ENCODE data around the gene CLDN10.
"Not testable (repeated sequence)": the region's sequence is repeated elsewhere in the genome, so short reads cannot be mapped to it uniquely, and the experiment has no call there.

CLDN10 gene

GRCh38 chr13:95557013-95557412 is 4.5 kb downstream of the CLDN10 start:
- peaks cover 2% of the 10 kb centered on the region for H3K4me1 Mint-ChIP-seq (ENCODE audit: low read depth)
- H3K9me3 Mint-ChIP-seq: no peaks in the 10 kb centered on the region
- H3K36me3 Mint-ChIP-seq (ENCODE audit: low read depth): peaks cover 2% of the 10 kb centered on the region
- no peak overlapping the region for H3K27ac Mint-ChIP-seq
- no peak overlapping the region for H3K4me3 Mint-ChIP-seq
- peaks cover 34% of the 10 kb centered on the region for H3K27me3 Mint-ChIP-seq (ENCODE audit: low read depth)

- H3K9me3 Mint-ChIP-seq: no peaks in the 10 kb centered on the region
- no peaks in the 10 kb centered on the region for H3K4me1 Mint-ChIP-seq (ENCODE audit: low read depth)
- H3K4me3 Mint-ChIP-seq: no peak overlapping the region
- peaks cover 22% of the 10 kb centered on the region for H3K27me3 Mint-ChIP-seq (ENCODE audit: low read depth)
- no peaks in the 10 kb centered on the region for H3K36me3 Mint-ChIP-seq (ENCODE audit: low read depth)
- H3K27ac Mint-ChIP-seq: no peak overlapping the region
Observed at GRCh38 chr13:95559100-95559499, 6.6 kb downstream of the CLDN10 start.

- H3K36me3 Mint-ChIP-seq (ENCODE audit: low read depth): no peaks in the 10 kb centered on the region
- H3K4me3 Mint-ChIP-seq: no peak overlapping the region
- H3K4me1 Mint-ChIP-seq (ENCODE audit: low read depth): no peaks in the 10 kb centered on the region
- no peaks in the 10 kb centered on the region for H3K9me3 Mint-ChIP-seq
- H3K27me3 Mint-ChIP-seq (ENCODE audit: low read depth): peaks cover 12% of the 10 kb centered on the region
- H3K27ac Mint-ChIP-seq: no peak overlapping the region
Observed at GRCh38 chr13:95560387-95560786, 7.9 kb downstream of the CLDN10 start.

- Mint-ChIP-seq H3K27me3 (ENCODE audit: low read depth) (no peaks in the 10 kb centered on the region), H3K4me3 (no peak overlapping the region), H3K4me1 (ENCODE audit: low read depth) (no peaks in the 10 kb centered on the region), H3K36me3 (ENCODE audit: low read depth) (no peaks in the 10 kb centered on the region), H3K9me3 (no peaks in the 10 kb centered on the region), H3K27ac (no peak overlapping the region)
Observed at GRCh38 chr13:95564091-95564490, 11.6 kb downstream of the CLDN10 start.

- Mint-ChIP-seq H3K36me3 (ENCODE audit: low read depth) (no peaks in the 10 kb centered on the region), H3K9me3 (no peaks in the 10 kb centered on the region), H3K27ac (no peak overlapping the region), H3K4me1 (ENCODE audit: low read depth) (no peaks in the 10 kb centered on the region), H3K27me3 (ENCODE audit: low read depth) (no peaks in the 10 kb centered on the region), H3K4me3 (no peak overlapping the region)
Observed at GRCh38 chr13:95564733-95565291, 12.3 kb downstream of the CLDN10 start.

- H3K36me3 Mint-ChIP-seq (ENCODE audit: low read depth); H3K27me3 Mint-ChIP-seq (ENCODE audit: low read depth): not testable (repeated sequence)
Observed at GRCh38 chr13:95565758-95566157, 13.2 kb downstream of the CLDN10 start.

GRCh38 chr13:95568131-95568530 is 15.6 kb downstream of the CLDN10 start:
- no peak overlapping the region for H3K27ac Mint-ChIP-seq
- no peaks in the 10 kb centered on the region for H3K36me3 Mint-ChIP-seq (ENCODE audit: low read depth)
- no peak overlapping the region for H3K4me3 Mint-ChIP-seq

More at GRCh38 chr13:95565758-95566157, 13.2 kb downstream of the CLDN10 start:
- H3K4me1 Mint-ChIP-seq (ENCODE audit: low read depth); H3K9me3 Mint-ChIP-seq; H3K27ac Mint-ChIP-seq; H3K4me3 Mint-ChIP-seq: not testable (repeated sequence)

GRCh38 chr13:95570016-95570415 is 17.5 kb downstream of the CLDN10 start:
- Mint-ChIP-seq H3K27me3 (ENCODE audit: low read depth) (no peaks in the 10 kb centered on the region), H3K36me3 (ENCODE audit: low read depth) (no peaks in the 10 kb centered on the region), H3K27ac (no peak overlapping the region), H3K4me1 (ENCODE audit: low read depth) (no peaks in the 10 kb centered on the region), H3K4me3 (no peak overlapping the region), H3K9me3 (no peaks in the 10 kb centered on the region)

More at GRCh38 chr13:95568131-95568530, 15.6 kb downstream of the CLDN10 start:
- Mint-ChIP-seq H3K9me3 (no peaks in the 10 kb centered on the region), H3K27me3 (ENCODE audit: low read depth) (no peaks in the 10 kb centered on the region), H3K4me1 (ENCODE audit: low read depth) (no peaks in the 10 kb centered on the region)

GRCh38 chr13:95571941-95572340 is 19.4 kb downstream of the CLDN10 start:
- Mint-ChIP-seq H3K4me1 (ENCODE audit: low read depth) (no peaks in the 10 kb centered on the region), H3K27ac (no peak overlapping the region), H3K9me3 (no peaks in the 10 kb centered on the region), H3K4me3 (no peak overlapping the region), H3K36me3 (ENCODE audit: low read depth) (no peaks in the 10 kb centered on the region), H3K27me3 (ENCODE audit: low read depth) (no peaks in the 10 kb centered on the region)

- H3K27me3 Mint-ChIP-seq (ENCODE audit: low read depth): no peaks in the 10 kb centered on the region
- no peaks in the 10 kb centered on the region for H3K36me3 Mint-ChIP-seq (ENCODE audit: low read depth)
- H3K27ac Mint-ChIP-seq: no peak overlapping the region
- no peak overlapping the region for H3K4me3 Mint-ChIP-seq
- no peaks in the 10 kb centered on the region for H3K9me3 Mint-ChIP-seq
- no peaks in the 10 kb centered on the region for H3K4me1 Mint-ChIP-seq (ENCODE audit: low read depth)
Observed at GRCh38 chr13:95573221-95573620, 20.7 kb downstream of the CLDN10 start.

- no peaks in the 10 kb centered on the region for H3K27me3 Mint-ChIP-seq (ENCODE audit: low read depth)
- no peak overlapping the region for H3K27ac Mint-ChIP-seq
- H3K9me3 Mint-ChIP-seq: no peaks in the 10 kb centered on the region
- H3K4me3 Mint-ChIP-seq: no peak overlapping the region
- H3K4me1 Mint-ChIP-seq (ENCODE audit: low read depth): no peaks in the 10 kb centered on the region
- H3K36me3 Mint-ChIP-seq (ENCODE audit: low read depth): no peaks in the 10 kb centered on the region
Observed at GRCh38 chr13:95579303-95579702, 26.8 kb downstream of the CLDN10 start.

- Mint-ChIP-seq H3K27me3 (ENCODE audit: low read depth) (no peaks in the 10 kb centered on the region), H3K9me3 (no peaks in the 10 kb centered on the region), H3K4me3 (no peak overlapping the region), H3K36me3 (ENCODE audit: low read depth) (no peaks in the 10 kb centered on the region), H3K27ac (no peak overlapping the region), H3K4me1 (ENCODE audit: low read depth) (no peaks in the 10 kb centered on the region)
Observed at GRCh38 chr13:95585867-95586266, 33.3 kb downstream of the CLDN10 start.

GRCh38 chr13:95588134-95588533 is 35.6 kb downstream of the CLDN10 start:
- no peak overlapping the region for H3K27ac Mint-ChIP-seq
- no peaks in the 10 kb centered on the region for H3K4me1 Mint-ChIP-seq (ENCODE audit: low read depth)
- H3K36me3 Mint-ChIP-seq (ENCODE audit: low read depth): no peaks in the 10 kb centered on the region
- H3K9me3 Mint-ChIP-seq: no peaks in the 10 kb centered on the region
- no peak overlapping the region for H3K4me3 Mint-ChIP-seq
- H3K27me3 Mint-ChIP-seq (ENCODE audit: low read depth): peaks cover 12% of the 10 kb centered on the region

- Mint-ChIP-seq H3K27ac (no peak overlapping the region), H3K4me1 (ENCODE audit: low read depth) (no peaks in the 10 kb centered on the region), H3K27me3 (ENCODE audit: low read depth) (peaks cover 12% of the 10 kb centered on the region), H3K36me3 (ENCODE audit: low read depth) (no peaks in the 10 kb centered on the region), H3K9me3 (no peaks in the 10 kb centered on the region), H3K4me3 (no peak overlapping the region)
Observed at GRCh38 chr13:95588721-95589120, 36.2 kb downstream of the CLDN10 start.

- Mint-ChIP-seq H3K27me3 (ENCODE audit: low read depth) (peaks cover 15% of the 10 kb centered on the region), H3K27ac (no peak overlapping the region), H3K4me3 (no peak overlapping the region), H3K9me3 (no peaks in the 10 kb centered on the region), H3K4me1 (ENCODE audit: low read depth) (no peaks in the 10 kb centered on the region), H3K36me3 (ENCODE audit: low read depth) (no peaks in the 10 kb centered on the region)
Observed at GRCh38 chr13:95593462-95593861, 40.9 kb downstream of the CLDN10 start.

- no peaks in the 10 kb centered on the region for H3K36me3 Mint-ChIP-seq (ENCODE audit: low read depth)
- no peak overlapping the region for H3K27ac Mint-ChIP-seq
- no peaks in the 10 kb centered on the region for H3K9me3 Mint-ChIP-seq
- H3K4me1 Mint-ChIP-seq (ENCODE audit: low read depth): no peaks in the 10 kb centered on the region
- peaks cover 9% of the 10 kb centered on the region for H3K27me3 Mint-ChIP-seq (ENCODE audit: low read depth)
- H3K4me3 Mint-ChIP-seq: no peak overlapping the region
Observed at GRCh38 chr13:95596701-95597100, 44.2 kb downstream of the CLDN10 start.
